OCI-LY1 (cell line): ENCODE results near the gene SHC3.

Experiments used
- CTCF ChIP-seq: fragments of 200-600 bp; sonication (generic), shearing (Covaris generic); IDR thresholded peaks from 2 replicates; pipeline ENCODE4 v1.5.1; 2017; ENCODE audit warnings: mild to moderate bottlenecking, antibody characterized with exemption, low read length, moderate library complexity, mixed read lengths
- EZH2 ChIP-seq: fragments of 200-600 bp; sonication (generic), shearing (Covaris generic); IDR thresholded peaks from 2 replicates; pipeline ENCODE4 v1.8.0; 2017; ENCODE audit warnings: borderline replicate concordance, mixed run types, mild to moderate bottlenecking, antibody characterized with exemption, low read length, moderate library complexity, mixed read lengths

GRCh38 chr9:89144238-89144637, 34.4 kb downstream of the SHC3 start:
- no peak for TF ChIP-seq CTCF
- no peak for TF ChIP-seq EZH2
